SK-N-SH (cell line): ENCODE data around the gene ITPA. TPM values are rescaled to one million over a fixed set of nuclear protein-coding genes. Genes with fewer than 3 reads are reported as not detected.

Experiments used
- CTCF ChIA-PET: fragments of 300-600, 350-600 bp; formaldehyde crosslinking; extraction: SDS; loops from one replicate; lab custom pipeline; 2021; lab: Yijun Ruan, JAX
- POLR2A ChIA-PET: fragments of 350-600 bp; sonication (Branson Sonifier 250); formaldehyde crosslinking; extraction: SDS; loops from one replicate; lab custom pipeline; 2020; ENCODE audit warnings: antibody characterized with exemption, inconsistent platforms; lab: Yijun Ruan, JAX
- DNase-seq: peaks from one replicate; pipeline ENCODE4 v3.0.0; 2012
- H2AFZ ChIP-seq: fragments of 200-600 bp; sonication (generic); 2 replicates; pipeline ENCODE4 v1.8.1; 2016; ENCODE audit warnings: antibody characterized with exemption, mild to moderate bottlenecking, low read depth
- H3F3A ChIP-seq: fragments of 200-600 bp; sonication (generic); replicated peaks from 2 replicates; pipeline ENCODE3; 2016; ENCODE audit warnings: antibody characterized with exemption, mild to moderate bottlenecking; ENCODE audit not compliant: insufficient read depth
- H3K27ac ChIP-seq, 2 experiments: fragments of 200-500 bp in 1 of 2; fragments of 200-600 bp in 1 of 2; sonication (Bioruptor generic) in 1 of 2; sonication (generic), shearing (Covaris generic) in 1 of 2; 2 replicates each; pipeline versions ENCODE4 v1.5.1 to v1.6.1; 2014 to 2016; ENCODE audit warnings: low read depth in 2 of 2, inconsistent platforms in 1 of 2, low read length in 1 of 2, mild to moderate bottlenecking in 1 of 2, mixed read lengths in 1 of 2
- H3K27me3 ChIP-seq: fragments of 200-600 bp; sonication (generic), shearing (Covaris generic); 2 replicates; pipeline ENCODE4 v1.6.1; 2016; ENCODE audit warnings: mixed run types; ENCODE audit not compliant: insufficient read depth
- H3K36me3 ChIP-seq, 2 experiments: fragments of 200-500 bp in 1 of 2; fragments of 200-600 bp in 1 of 2; sonication (Bioruptor generic) in 1 of 2; sonication (generic) in 1 of 2; replicated peaks in 1 of 2; 2 replicates each; pipeline versions ENCODE3 to v1.5.1; 2014 to 2016; ENCODE audit warnings: low read length in 1 of 2, mild to moderate bottlenecking in 1 of 2; ENCODE audit not compliant: insufficient read depth in 2 of 2, control insufficient read depth in 1 of 2
- H3K4me1 ChIP-seq, 2 experiments: fragments of 200-500 bp in 1 of 2; fragments of 200-600 bp in 1 of 2; sonication (Bioruptor generic) in 1 of 2; sonication (generic), shearing (Covaris generic) in 1 of 2; 2 replicates each; pipeline versions ENCODE4 v1.5.1 to v1.6.1; 2014 to 2016; ENCODE audit warnings: low read depth in 1 of 2, low read length in 1 of 2, mixed run types in 1 of 2; ENCODE audit not compliant: insufficient read depth in 2 of 2, control insufficient read depth in 1 of 2
- H3K4me2 ChIP-seq: fragments of 200-600 bp; sonication (generic), shearing (Covaris generic); 2 replicates; pipeline ENCODE4 v1.6.1; 2017; ENCODE audit warnings: mixed run types
- H3K4me3 ChIP-seq, 2 experiments: fragments of 200-500 bp in 1 of 2; fragments of 200-600 bp in 1 of 2; sonication (Bioruptor generic) in 1 of 2; sonication (generic), shearing (Covaris generic) in 1 of 2; 2 replicates each; pipeline versions ENCODE4 v1.5.1 to v1.8.1; 2014 to 2016; ENCODE audit warnings: low read depth in 2 of 2, inconsistent platforms in 1 of 2, low read length in 1 of 2, mild to moderate bottlenecking in 1 of 2, mixed read lengths in 1 of 2, moderate library complexity in 1 of 2
- H3K79me2 ChIP-seq: fragments of 200-600 bp; sonication (generic); 2 replicates; pipeline ENCODE4 v1.8.1; 2017; ENCODE audit warnings: mild to moderate bottlenecking; ENCODE audit not compliant: insufficient read depth
- H3K9ac ChIP-seq: fragments of 200-600 bp; sonication (generic); 2 replicates; pipeline ENCODE4 v1.6.1; 2017; ENCODE audit warnings: mixed run types
- H3K9me2 ChIP-seq: fragments of 200-600 bp; sonication (generic); 2 replicates; pipeline ENCODE4 v1.6.1; 2017; ENCODE audit warnings: mixed run types
- H3K9me3 ChIP-seq: fragments of 200-600 bp; sonication (generic); 2 replicates; pipeline ENCODE4 v1.6.1; 2017; ENCODE audit warnings: mixed run types, mild to moderate bottlenecking, moderate library complexity
- H4K20me1 ChIP-seq: fragments of 200-600 bp; sonication (generic); 2 replicates; pipeline ENCODE4 v1.6.1; 2017; ENCODE audit warnings: mild to moderate bottlenecking, mixed run types; ENCODE audit not compliant: insufficient read depth
- CHD2 ChIP-seq: fragments of 150-350 bp; IDR thresholded peaks from 2 replicates; pipeline ENCODE4 v1.6.1; 2018; ENCODE audit warnings: low read length; ENCODE audit not compliant: partially characterized antibody
- ELF1 ChIP-seq: IDR thresholded peaks from 2 replicates; pipeline ENCODE4 v1.4.0; 2012
- EZH2phosphoT487 ChIP-seq: fragments of 200-600 bp; sonication (generic); IDR thresholded peaks from 2 replicates; pipeline ENCODE4 v1.6.1; 2017; ENCODE audit warnings: low read depth, mixed run types, mild to moderate bottlenecking, antibody characterized with exemption, moderate library complexity, borderline replicate concordance
- FOXJ3 ChIP-seq: sonication (generic); formaldehyde crosslinking; IDR thresholded peaks from 2 replicates; pipeline ENCODE4 v1.5.1; 2020; ENCODE audit warnings: mild to moderate bottlenecking, missing genetic modification reagents
- GATA2 ChIP-seq: sonication (generic); formaldehyde crosslinking; IDR thresholded peaks from 2 replicates; pipeline ENCODE4 v1.5.0; 2020; ENCODE audit warnings: mild to moderate bottlenecking, missing genetic modification reagents
- JUND ChIP-seq: IDR thresholded peaks from 2 replicates; pipeline ENCODE4 v1.4.0; 2012
- MAX ChIP-seq: IDR thresholded peaks from 2 replicates; pipeline ENCODE4 v1.4.0; 2012; ENCODE audit warnings: low read depth
- MEF2A ChIP-seq: IDR thresholded peaks from 2 replicates; pipeline ENCODE4 v1.4.0; 2012; ENCODE audit warnings: low read depth, borderline replicate concordance
- MXI1 ChIP-seq: IDR thresholded peaks from 2 replicates; pipeline ENCODE4 v1.6.1; 2012; ENCODE audit warnings: mild to moderate bottlenecking, low read depth, low read length, improper control_type of control experiment
- NFIC ChIP-seq: IDR thresholded peaks from 2 replicates; pipeline ENCODE4 v1.4.0; 2012; ENCODE audit warnings: borderline replicate concordance
- RAD21 ChIP-seq: IDR thresholded peaks from 2 replicates; pipeline ENCODE4 v1.6.1; 2012; ENCODE audit warnings: mild to moderate bottlenecking, low read length
- RCOR1 ChIP-seq: fragments of 150-350 bp; IDR thresholded peaks from 2 replicates; pipeline ENCODE4 v1.6.1; 2017; ENCODE audit warnings: antibody characterized with exemption, low read length
- RFX5 ChIP-seq: IDR thresholded peaks from 2 replicates; pipeline ENCODE4 v1.6.1; 2012; ENCODE audit warnings: mild to moderate bottlenecking, improper control_type of control experiment, low read length
- RXRA ChIP-seq: IDR thresholded peaks from 2 replicates; pipeline ENCODE4 v1.4.0; 2012; ENCODE audit warnings: low read depth, mild to moderate bottlenecking, borderline replicate concordance
- SMC3 ChIP-seq: IDR thresholded peaks from 2 replicates; pipeline ENCODE4 v1.6.1; 2012; ENCODE audit warnings: low read depth, low read length, improper control_type of control experiment
- TEAD4 ChIP-seq: IDR thresholded peaks from 2 replicates; pipeline ENCODE4 v1.4.0; 2012; ENCODE audit warnings: mild to moderate bottlenecking, borderline replicate concordance; ENCODE audit not compliant: insufficient read depth
- USF1 ChIP-seq: IDR thresholded peaks from 2 replicates; pipeline ENCODE4 v1.4.0; 2012; ENCODE audit warnings: low read depth, borderline replicate concordance
- WGBS: methylation state at CpG from one replicate; pipeline ENCODE4 v1.1.6; 2017; ENCODE audit warnings: low lambda C conversion rate; 5-methylcytosine and 5-hydroxymethylcytosine counted together
- polyA plus RNA-seq, 3 experiments: library from polyadenylated mRNA; depleted of rRNA; stranded (reverse); fragments of >200 nt; gene quantifications; 2 replicates each; pipeline ENCODE4 v1.2.3, GENCODE V29; 2012
- TF ChIP-seq, protein P1 (sequence below): fragments of 200-600 bp; sonication (generic); IDR thresholded peaks from 2 replicates; pipeline ENCODE4 v1.6.1; 2017; ENCODE audit warnings: antibody characterized with exemption, mild to moderate bottlenecking, moderate library complexity

Gene ITPA
- polyA plus RNA-seq, 1 of the 3 experiments (the other 2 are of a cell fraction) = 66.7 TPM

- H3K4me2 ChIP-seq = peak overlapping the region; percentile 98
- no peak for TF ChIP-seq TEAD4
- no peak for TF ChIP-seq ELF1
- TF ChIP-seq EZH2phosphoT487 = no peak
- TF ChIP-seq RXRA = no peak
- H3K27me3 ChIP-seq = no peaks in the 10 kb centered on the region
- no peaks in the 10 kb centered on the region for H3K9me2 ChIP-seq
- no peak for DNase-seq
- no peaks in the 10 kb centered on the region for H4K20me1 ChIP-seq
- ChIA-PET POLR2A (no interaction called here), CTCF (interaction anchor here (0.8 kb wide), 1 partner anchor 8 kb away, joined by 3 read pairs; no protein-coding TSS in a partner anchor)
- H3K9ac ChIP-seq = no peak overlapping the region
- no peaks in the 10 kb centered on the region for H3K36me3 ChIP-seq
- no peaks in the 10 kb centered on the region for H3K79me2 ChIP-seq
- peaks cover 3% of the 10 kb centered on the region for H3F3A ChIP-seq
- no peak overlapping the region for H2AFZ ChIP-seq
- H3K4me3 ChIP-seq = peak overlapping the region in 1 of 2 experiments; percentile 89; a peak in 1 of 4 replicates
- H3K27ac ChIP-seq = no peak overlapping the region
- 85% methylated on average over 1 of the region's 1 CpG for WGBS
- H3K9me3 ChIP-seq = no peaks in the 10 kb centered on the region
- peaks cover 0 to 15% of the 10 kb centered on the region in 2 experiments; a peak in 2 of 4 replicates for H3K4me1 ChIP-seq
Measured at GRCh38 chr20:3175270-3175669, 34.0 kb upstream of the ITPA start.

DNA sequence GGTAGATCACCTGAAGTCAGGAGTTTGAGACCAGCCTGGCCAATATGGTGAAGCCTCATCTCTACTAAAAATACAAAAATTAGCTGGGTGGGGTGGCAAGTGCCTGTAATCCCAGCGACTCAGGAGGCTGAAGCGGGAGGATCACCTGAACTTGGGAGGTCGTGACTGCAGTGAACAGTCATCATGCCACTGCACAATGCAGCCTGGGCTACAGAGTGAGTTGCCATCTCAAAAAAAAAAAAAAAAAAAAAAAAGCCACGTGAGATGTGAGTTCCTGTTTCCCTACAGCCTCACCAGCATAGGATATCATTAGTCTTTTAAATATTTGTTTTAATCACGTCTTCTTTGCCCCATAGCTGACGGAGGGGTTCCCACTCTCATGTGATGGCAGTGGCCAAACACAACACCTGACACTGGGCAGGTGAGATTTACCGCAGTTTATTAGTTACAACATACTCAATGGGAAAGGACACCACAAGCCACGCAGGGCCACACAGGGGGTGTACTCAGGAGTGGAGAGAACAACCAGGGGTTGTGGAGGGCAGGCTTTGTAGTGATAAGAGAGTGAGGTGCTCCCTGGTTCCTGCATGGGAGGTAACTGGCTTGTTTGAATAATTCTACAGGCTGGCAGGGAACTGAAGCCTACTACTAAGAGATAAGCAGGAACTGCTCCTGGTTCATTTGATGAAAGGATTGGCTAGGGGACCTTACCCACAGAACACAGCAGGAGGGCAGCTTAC is 31.4 kb upstream of the ITPA start:
- no peaks in the 10 kb centered on the region for H3K36me3 ChIP-seq
- no peak overlapping the region for H3K9ac ChIP-seq
- H4K20me1 ChIP-seq = no peaks in the 10 kb centered on the region
- H3K9me3 ChIP-seq = no peaks in the 10 kb centered on the region
- no peaks in the 10 kb centered on the region for H3K27me3 ChIP-seq
- H3K27ac ChIP-seq = no peak overlapping the region
- H2AFZ ChIP-seq = no peak overlapping the region
- H3F3A ChIP-seq = peaks cover 6% of the 10 kb centered on the region
- H3K79me2 ChIP-seq = no peaks in the 10 kb centered on the region
- no peak for TF ChIP-seq CHD2
- TF ChIP-seq MEF2A = no peak
- no peak for TF ChIP-seq TEAD4
- no peak for TF ChIP-seq FOXJ3 (CRISPR knock-in tag)
- TF ChIP-seq NFIC = no peak
- no peak for TF ChIP-seq MXI1
- TF ChIP-seq MAX = no peak
- no peak for TF ChIP-seq SMC3
- no peak for TF ChIP-seq RAD21
- TF ChIP-seq JUND = no peak
- no peak for TF ChIP-seq ELF1
- no peak for TF ChIP-seq USF1
- TF ChIP-seq RCOR1 = no peak
- TF ChIP-seq GATA2 (CRISPR knock-in tag) = no peak
- TF ChIP-seq RFX5 = no peak
- TF ChIP-seq, protein P1, sequence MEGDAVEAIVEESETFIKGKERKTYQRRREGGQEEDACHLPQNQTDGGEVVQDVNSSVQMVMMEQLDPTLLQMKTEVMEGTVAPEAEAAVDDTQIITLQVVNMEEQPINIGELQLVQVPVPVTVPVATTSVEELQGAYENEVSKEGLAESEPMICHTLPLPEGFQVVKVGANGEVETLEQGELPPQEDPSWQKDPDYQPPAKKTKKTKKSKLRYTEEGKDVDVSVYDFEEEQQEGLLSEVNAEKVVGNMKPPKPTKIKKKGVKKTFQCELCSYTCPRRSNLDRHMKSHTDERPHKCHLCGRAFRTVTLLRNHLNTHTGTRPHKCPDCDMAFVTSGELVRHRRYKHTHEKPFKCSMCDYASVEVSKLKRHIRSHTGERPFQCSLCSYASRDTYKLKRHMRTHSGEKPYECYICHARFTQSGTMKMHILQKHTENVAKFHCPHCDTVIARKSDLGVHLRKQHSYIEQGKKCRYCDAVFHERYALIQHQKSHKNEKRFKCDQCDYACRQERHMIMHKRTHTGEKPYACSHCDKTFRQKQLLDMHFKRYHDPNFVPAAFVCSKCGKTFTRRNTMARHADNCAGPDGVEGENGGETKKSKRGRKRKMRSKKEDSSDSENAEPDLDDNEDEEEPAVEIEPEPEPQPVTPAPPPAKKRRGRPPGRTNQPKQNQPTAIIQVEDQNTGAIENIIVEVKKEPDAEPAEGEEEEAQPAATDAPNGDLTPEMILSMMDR = no peak
- no peak overlapping the region for H3K4me2 ChIP-seq
- H3K4me3 ChIP-seq = no peak overlapping the region
- ChIA-PET CTCF (interaction anchor here (0.8 kb wide), 1 partner anchor 41 kb away, joined by 3 read pairs; no protein-coding TSS in a partner anchor), POLR2A (no interaction called here)
- peaks cover 0 to 4% of the 10 kb centered on the region in 2 experiments; a peak in 2 of 4 replicates for H3K4me1 ChIP-seq
- no peaks in the 10 kb centered on the region for H3K9me2 ChIP-seq
- WGBS = 88% methylated on average over 8 of the region's 8 CpGs
- no peak for DNase-seq
